ENCODE results near the gene OR5D13. TPM values are rescaled to one million over a fixed set of nuclear protein-coding genes. Genes with fewer than 3 reads are reported as not detected.

OR5D13 gene
- total and polyA plus RNA-seq, 2 experiments from 2014 or later: not detected

GRCh38 chr11:55795256-55795655, 22.0 kb downstream of the OR5D13 start, which contains the start of gene OR5D14:
Gene OR5D14 (plus strand): TSS chr11:55795556. CDS start chr11:55795556, 0 bp downstream.
- Mint-ChIP-seq H3K36me3 (ENCODE audit: low read depth) (peaks cover 17% of the 10 kb centered on the region), H3K27ac (no peak within 1 kb of the TSS), H3K27me3 (ENCODE audit: insufficient read depth, low read depth, poor library complexity) (peaks cover 2% of the 10 kb centered on the region), H3K4me3 (no peak within 1 kb of the TSS), H3K9me3 (peaks cover 79% of the 10 kb centered on the region), H3K4me1 (no peaks in the 10 kb centered on the region)
- H3F3A ChIP-seq (replicated peaks; ENCODE audit: low read depth): no peaks in the 10 kb centered on the region
- no peaks in the 10 kb centered on the region for H4K20me1 ChIP-seq (replicated peaks; ENCODE audit: insufficient read depth)
- no peak within 1 kb of the TSS for H2AFZ ChIP-seq
- no peaks in the 10 kb centered on the region for H3K4me1 ChIP-seq (ENCODE audit: insufficient read depth)
- H3K27me3 ChIP-seq (ENCODE audit: insufficient read depth): no peaks in the 10 kb centered on the region
- TF ChIP-seq ZNF462 (CRISPR knock-in tag; IDR thresholded peaks at IDR 0.05) (no peak), ETS1 (IDR thresholded peaks at IDR 0.05) (no peak), EZH2 (IDR thresholded peaks at IDR 0.05; ENCODE audit: low read depth, unreplicated experiment) (no peak), POLR2AphosphoS5 (IDR thresholded peaks at IDR 0.05; ENCODE audit: low read depth) (no peak), JUNB (IDR thresholded peaks at IDR 0.05; ENCODE audit: unreplicated experiment) (no peak), ZNF114 (CRISPR knock-in tag; IDR thresholded peaks at IDR 0.05) (no peak), REST (IDR thresholded peaks at IDR 0.05; ENCODE audit: unreplicated experiment) (no peak), STAT1 (IDR thresholded peaks at IDR 0.05; ENCODE audit: unreplicated experiment) (no peak), EZH2phosphoT487 (IDR thresholded peaks at IDR 0.05; ENCODE audit: unreplicated experiment) (no peak), CREB1 (CRISPR knock-in tag; IDR thresholded peaks at IDR 0.05; ENCODE audit: low read depth) (no peak), ZNF331 (CRISPR knock-in tag; IDR thresholded peaks at IDR 0.05; ENCODE audit: low read depth) (no peak), NANOG (IDR thresholded peaks at IDR 0.05; ENCODE audit: borderline replicate concordance) (no peak), CTCF (conservative IDR thresholded peaks at IDR 0.05; ENCODE audit: low read depth in 2 of 2) (no peak)
- no peak within 1 kb of the TSS for H3K4me2 ChIP-seq
- H3K27ac ChIP-seq (ENCODE audit: low read depth): no peak within 1 kb of the TSS
- ATAC-seq (no peak), DNase-seq (ENCODE audit: low spot score) (no peak)
- H3K36me3 ChIP-seq (ENCODE audit: insufficient read depth): no peaks in the 10 kb centered on the region
- H3K9me2 ChIP-seq (ENCODE audit: insufficient read depth): no peaks in the 10 kb centered on the region
- no peaks in the 10 kb centered on the region for H3K79me2 ChIP-seq (replicated peaks; ENCODE audit: insufficient read depth)
- no peak within 1 kb of the TSS for H3K4me3 ChIP-seq
